ENCODE measurements around the gene SCGB2B2.
"Not testable (repeated sequence)": the region's sequence is repeated elsewhere in the genome, so short reads cannot be mapped to it uniquely, and the experiment has no call there.

SCGB2B2 gene

DNA sequence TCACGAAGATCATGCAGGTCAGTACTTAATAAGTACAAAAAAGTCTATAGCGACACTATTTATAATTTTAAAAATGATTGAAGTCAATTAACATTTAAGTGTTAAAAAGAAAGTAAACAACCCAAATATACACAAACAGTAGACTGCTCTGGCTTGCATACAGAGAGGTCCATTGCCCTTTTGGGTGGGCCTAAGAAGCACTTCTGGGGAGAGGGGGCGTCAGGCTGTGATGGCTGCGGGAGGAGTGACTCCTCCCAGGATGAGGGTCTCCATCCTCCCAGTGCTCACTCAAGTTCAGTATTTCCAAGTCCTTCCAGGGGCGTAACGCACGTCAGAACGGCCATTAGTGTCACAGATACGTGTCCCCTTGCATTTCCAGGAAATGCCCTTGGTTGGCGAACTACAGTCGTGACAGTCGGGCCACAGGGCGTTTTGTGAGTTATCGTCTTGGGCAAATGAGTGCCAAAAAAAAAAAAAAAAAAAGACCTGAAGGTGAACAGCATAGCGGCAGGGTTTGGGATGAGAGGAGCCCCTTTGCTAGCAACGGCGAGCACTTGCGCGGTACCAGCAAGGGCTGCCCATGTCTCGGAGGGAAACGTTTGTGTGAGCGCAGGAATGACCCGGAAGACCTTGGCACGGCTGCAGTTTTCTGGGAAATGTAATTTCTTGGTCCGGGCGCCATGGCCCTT lies at the start of gene SCGB2B2:
SCGB2B2 (minus strand) TSS at position 463 of the 689 bp plus-strand sequence. CDS start 82,596 bp downstream, outside the sequence.
- DNase-seq, result peak in 49 of 56 donors; percentile 52 to 99 (median 89)

DNA sequence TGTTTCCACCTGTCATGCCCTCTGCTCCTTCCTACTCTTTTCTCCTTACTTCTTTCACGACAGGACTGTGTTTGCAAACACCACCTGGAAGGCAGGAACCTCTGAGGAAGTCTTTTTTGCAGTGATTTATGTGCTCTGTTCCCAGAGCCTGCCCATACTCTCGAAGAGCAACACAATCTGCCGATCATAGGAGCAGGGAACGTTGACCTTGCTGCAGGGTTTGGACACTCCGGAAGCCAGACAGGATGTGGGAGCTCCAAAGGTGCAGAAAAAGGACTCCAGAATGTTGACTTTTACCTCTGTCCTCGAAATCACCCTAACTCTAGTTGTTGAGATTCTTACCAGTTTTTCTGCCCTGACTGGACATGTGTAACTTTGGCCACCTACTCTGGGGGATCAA lies 48.4 kb upstream of the SCGB2B2 start:
- no peak for DNase-seq

DNA sequence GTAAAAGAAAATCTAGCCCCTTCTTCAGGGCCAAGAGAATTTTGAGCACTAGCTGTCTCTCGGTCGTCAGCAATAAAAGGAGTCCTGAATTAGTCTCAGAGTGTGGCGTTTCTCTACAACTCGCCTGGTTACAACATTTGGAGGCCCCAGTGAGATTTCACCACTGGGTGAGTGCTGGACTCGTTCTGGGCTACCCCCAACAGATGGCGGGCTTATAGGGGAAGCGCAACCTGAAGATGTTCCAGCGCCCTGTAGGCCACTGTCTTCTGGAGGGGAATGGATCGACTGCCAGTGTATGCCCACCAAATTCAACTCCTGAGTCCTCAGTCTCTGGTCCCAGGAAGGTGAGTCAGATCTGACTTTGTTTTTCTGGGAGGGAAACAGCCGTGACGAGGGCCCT lies 45.4 kb upstream of the SCGB2B2 start:
- DNase-seq, result no peak

GRCh38 chr19:34715357-34715756 lies 38.4 kb upstream of the SCGB2B2 start:
- DNase-seq, result no peak

- DNase-seq, result no peak
These were observed 36.3 kb upstream of the SCGB2B2 start for GRCh38 chr19:34713262-34713637.

- peak in 25 of 56 donors; percentile 1 to 73 (median 16) for DNase-seq
These were observed 35.7 kb upstream of the SCGB2B2 start for GRCh38 chr19:34712395-34713261.

DNA sequence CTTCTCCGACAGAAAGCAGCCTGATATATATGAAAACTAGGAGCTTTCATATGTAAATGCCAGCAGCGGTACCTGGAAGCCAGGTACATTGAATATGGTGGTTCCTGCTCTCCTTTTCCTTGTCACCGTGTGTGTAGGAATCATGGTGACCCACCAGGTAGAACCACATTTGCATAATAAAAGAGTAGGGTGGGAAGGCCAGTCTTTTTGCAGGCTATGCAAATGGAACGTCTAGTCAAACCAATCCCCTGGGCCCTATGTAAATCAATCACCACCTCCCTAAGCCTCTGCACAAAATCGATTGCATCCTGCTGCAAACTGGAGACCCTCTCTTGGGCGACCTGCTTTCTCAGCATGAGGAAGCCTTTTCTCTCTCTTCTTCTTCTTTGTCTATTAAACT lies 34.9 kb upstream of the SCGB2B2 start:
- no peak for DNase-seq

DNA sequence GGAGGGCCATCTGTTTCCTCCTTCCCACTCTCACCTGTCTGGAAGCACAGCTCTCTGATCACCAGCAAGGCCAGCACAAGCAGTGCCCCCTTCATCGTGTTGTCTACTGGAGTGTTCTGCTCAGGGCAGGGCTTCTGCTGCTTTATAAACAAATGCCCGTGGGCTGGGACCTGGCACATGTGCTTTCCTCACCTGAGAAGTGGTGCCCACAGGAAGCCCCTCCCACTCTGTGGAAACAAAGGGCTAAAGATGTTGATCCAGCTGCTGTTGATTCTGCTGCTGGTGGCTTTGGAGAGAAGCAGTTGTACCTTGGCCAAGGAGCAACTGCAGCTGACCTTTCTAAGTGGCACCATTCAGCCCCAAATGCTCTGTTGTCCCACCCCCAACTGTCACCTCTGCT lies 30.7 kb upstream of the SCGB2B2 start:
- no peak for DNase-seq

DNA sequence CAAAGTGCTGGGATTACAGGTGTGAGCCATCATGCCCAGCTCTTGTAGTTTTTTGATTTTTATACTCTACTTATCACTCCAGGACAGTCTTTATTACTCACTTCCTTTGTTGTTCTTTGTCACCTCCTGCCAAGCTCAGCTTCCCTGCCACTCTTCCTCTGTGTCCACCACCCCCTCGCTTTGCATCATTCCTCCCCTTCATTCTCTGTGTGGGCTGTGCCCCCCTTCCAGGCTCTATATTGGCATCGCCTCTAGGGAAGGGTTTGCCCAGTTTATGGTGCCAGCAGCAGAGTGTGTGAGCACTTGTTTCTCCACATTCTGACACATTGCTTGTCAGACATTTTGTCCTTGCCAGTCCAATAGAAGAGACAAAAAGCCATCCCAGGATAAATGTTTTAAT lies 15.6 kb upstream of the SCGB2B2 start:
- DNase-seq, result no peak

DNA sequence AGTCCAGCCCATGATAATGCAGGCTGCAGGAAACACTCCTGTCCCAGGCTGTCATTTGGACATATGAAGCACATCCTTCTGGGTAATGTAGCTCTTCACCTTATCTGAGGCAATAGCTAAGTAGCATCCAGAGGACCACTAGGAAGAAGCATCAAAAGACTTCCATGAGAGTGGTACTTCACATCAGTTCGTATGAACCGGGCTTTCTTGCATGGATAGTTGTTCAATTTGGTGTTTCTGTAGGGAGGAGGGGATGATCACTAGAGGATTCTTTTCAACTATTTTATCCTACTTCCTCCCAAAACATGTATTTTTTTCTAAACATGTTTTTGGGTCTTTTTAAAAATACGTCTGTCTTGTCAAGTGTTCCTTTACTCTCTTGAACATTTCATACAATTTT lies 13.4 kb upstream of the SCGB2B2 start:
- no peak for DNase-seq

- DNase-seq, result no peak
These were observed 11.6 kb upstream of the SCGB2B2 start for GRCh38 chr19:34688592-34688991.

- DNase-seq, result no peak
These were observed 10.4 kb upstream of the SCGB2B2 start for GRCh38 chr19:34687348-34687747.

GRCh38 chr19:34686455-34686854 lies 9.5 kb upstream of the SCGB2B2 start:
- DNase-seq, result no peak

GRCh38 chr19:34685266-34685665 lies 8.3 kb upstream of the SCGB2B2 start:
- not testable (repeated sequence) for DNase-seq

DNA sequence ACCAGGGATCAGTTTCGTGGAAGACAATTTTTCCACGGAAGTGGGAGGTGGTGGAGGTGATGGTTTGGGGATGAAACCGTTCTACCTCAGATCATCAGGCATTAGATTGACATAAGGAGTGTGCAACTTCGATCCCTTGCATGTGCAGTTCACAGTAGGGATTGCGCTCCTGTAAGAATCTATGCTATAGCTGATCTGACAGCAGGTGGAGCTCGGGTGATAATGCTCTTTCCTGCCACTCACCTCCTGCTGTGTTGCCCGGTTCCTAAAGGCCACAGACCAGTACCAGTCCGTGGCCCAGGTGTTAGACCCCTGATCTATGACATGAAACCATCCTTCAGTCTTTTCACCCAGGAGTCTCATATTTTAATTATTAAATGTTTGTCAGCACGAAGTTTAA lies 4.5 kb upstream of the SCGB2B2 start:
- no peak for DNase-seq

DNA sequence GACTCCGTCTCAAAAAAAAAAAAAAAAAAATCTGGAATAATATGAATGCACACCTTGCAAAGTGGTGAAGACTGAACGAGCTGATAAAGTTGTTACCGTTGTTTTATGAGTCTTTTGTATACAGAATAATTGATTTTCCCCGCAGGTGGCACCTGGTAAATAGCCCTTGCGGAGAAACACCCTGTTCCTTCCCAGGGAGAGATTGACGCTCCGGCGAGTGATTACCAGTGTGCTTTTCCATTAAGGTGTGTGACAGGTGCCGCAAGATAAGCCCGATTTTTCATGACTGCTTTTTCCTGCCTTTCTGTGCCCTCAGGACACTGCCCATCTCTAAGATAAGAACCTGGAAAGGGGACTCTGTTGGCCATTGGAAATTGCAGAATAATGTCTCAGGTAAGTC lies 1.5 kb upstream of the SCGB2B2 start:
- DNase-seq, result no peak

- DNase-seq, result peak in 1 of 56 donors; percentile 55
These were observed 1.1 kb upstream of the SCGB2B2 start for GRCh38 chr19:34678085-34678412.

- peak; percentile 76 to 99 (median 94) for DNase-seq
These were observed 576 bp upstream of the SCGB2B2 start, which contains the start of gene ZNF302 for GRCh38 chr19:34677386-34678084. ZNF302 (plus strand) TSS chr19:34677678; CDS start chr19:34678805, 1,127 bp downstream.

DNA sequence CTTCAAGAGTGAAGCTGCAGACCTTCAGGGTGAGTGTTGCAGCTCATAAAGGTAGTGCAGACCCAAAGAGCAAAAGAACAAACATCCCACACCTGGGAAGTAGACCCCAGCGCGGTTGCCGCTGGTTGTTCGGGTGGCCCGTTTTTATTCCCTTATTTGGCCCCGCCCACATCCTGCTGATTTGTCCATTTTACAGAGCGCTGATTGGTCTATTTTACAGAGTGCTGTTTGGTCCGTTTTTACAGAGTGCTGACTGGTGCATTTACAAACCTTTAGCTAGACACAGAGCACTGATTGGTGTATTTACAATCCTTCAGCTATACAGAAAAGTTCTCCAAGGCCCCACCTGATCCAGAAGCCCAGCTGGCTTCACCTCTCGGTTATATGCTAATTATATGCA lies 1.0 kb downstream of the SCGB2B2 start:
- DNase-seq, result no peak

- no peak for DNase-seq
These were observed 1.7 kb downstream of the SCGB2B2 start for GRCh38 chr19:34675250-34675649.

DNA sequence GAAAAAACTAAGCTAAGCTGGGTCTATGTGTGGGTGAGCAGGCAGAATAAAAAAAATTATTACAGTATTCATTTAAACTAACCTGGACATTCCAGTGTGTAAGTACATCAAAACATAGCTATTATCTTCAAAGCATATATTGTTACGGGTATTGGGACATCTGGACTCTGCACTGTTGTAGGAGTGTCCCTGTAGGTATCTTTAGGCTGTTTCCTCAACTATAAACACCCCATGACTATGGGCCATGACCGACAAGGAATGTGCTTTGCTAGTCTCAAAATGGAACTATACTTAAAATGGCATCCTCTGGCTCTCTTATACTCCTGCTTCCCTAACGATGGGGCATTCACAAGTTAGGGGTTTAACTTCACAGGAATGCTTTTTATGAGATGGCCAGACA lies 3.4 kb downstream of the SCGB2B2 start:
- no peak for DNase-seq

- no peak for DNase-seq
These were observed 5.0 kb downstream of the SCGB2B2 start for GRCh38 chr19:34671972-34672371.
